Tibial nerve (tissue), 4 donors: Measurements from ENCODE around the gene TCFL5.

ENCODE experiments used
- CTCF ChIP-seq, 5 experiments: fragments of 200-600 bp in 3 of 5; fragments of 450-650 bp in 2 of 5; sonication (generic) in 3 of 5; IDR thresholded peaks; one replicate each; pipeline ENCODE4 v1.5.1; 2016 to 2019; ENCODE audit warnings: antibody characterized with exemption in 5 of 5, mild to moderate bottlenecking in 3 of 5, moderate library complexity in 2 of 5
- EP300 ChIP-seq, 2 donors: sonication (generic); formaldehyde crosslinking; IDR thresholded peaks; one replicate each; pipeline ENCODE4 v1.6.1; 2017; ENCODE audit warnings: antibody characterized with exemption in 2 of 2, mild to moderate bottlenecking in 1 of 2
- POLR2A ChIP-seq, 2 donors: fragments of 450-650 bp; IDR thresholded peaks; one replicate each; pipeline ENCODE4 v1.6.1; 2017; ENCODE audit warnings: antibody characterized with exemption in 2 of 2, mild to moderate bottlenecking in 2 of 2, moderate library complexity in 2 of 2

- TF ChIP-seq CTCF (IDR thresholded peaks at IDR 0.05) (no peak), EP300 (IDR thresholded peaks at IDR 0.05) (no peak), POLR2A (IDR thresholded peaks at IDR 0.05) (no peak)
Measured at GRCh38 chr20:62796699-62797491, 64.7 kb downstream of the TCFL5 start.
